ENCODE results near the gene TSPEAR. TPM values are rescaled to one million over a fixed set of nuclear protein-coding genes. Genes with fewer than 3 reads are reported as not detected.

TSPEAR gene
- polyA plus RNA-seq, 3 donors from 2014 or later: not detected

- Mint-ChIP-seq H3K4me3 (no peak overlapping the region), H3K9me3 (no peaks in the 10 kb centered on the region), H3K27me3 (ENCODE audit: low read depth in 3 of 3) (peaks cover 0 to 3% (median 1%) of the 10 kb centered on the region in 3 donors), H3K27ac (no peak overlapping the region), H3K4me1 (no peaks in the 10 kb centered on the region), H3K36me3 (peaks cover 0 to 4% (median 0%) of the 10 kb centered on the region in 3 donors)
- DNase-seq: no peak
Measured at GRCh38 chr21:44466996-44467858, 244.1 kb downstream of the TSPEAR start.

- peak overlapping the region in 1 of 6 donors; percentile 71 for H3K27ac Mint-ChIP-seq
- peaks cover 0 to 4% (median 0%) of the 10 kb centered on the region in 3 donors for H3K36me3 Mint-ChIP-seq
- no peak overlapping the region for H3K4me3 Mint-ChIP-seq
- no peaks in the 10 kb centered on the region for H3K4me1 Mint-ChIP-seq
- DNase-seq: no peak
- H3K27me3 Mint-ChIP-seq (ENCODE audit: low read depth in 3 of 3): peaks cover 0 to 3% (median 1%) of the 10 kb centered on the region in 3 donors
- no peaks in the 10 kb centered on the region for H3K9me3 Mint-ChIP-seq
Measured at GRCh38 chr21:44466351-44466954, 244.9 kb downstream of the TSPEAR start.

- DNase-seq: no peak
- Mint-ChIP-seq H3K27ac (no peak overlapping the region), H3K36me3 (peaks cover 0 to 4% (median 0%) of the 10 kb centered on the region in 3 donors), H3K4me3 (no peak overlapping the region), H3K4me1 (no peaks in the 10 kb centered on the region), H3K9me3 (no peaks in the 10 kb centered on the region), H3K27me3 (ENCODE audit: low read depth in 3 of 3) (peaks cover 0 to 3% (median 2%) of the 10 kb centered on the region in 3 donors)
Measured at GRCh38 chr21:44464351-44464750, 247.0 kb downstream of the TSPEAR start.

GRCh38 chr21:44463724-44464123 is 247.6 kb downstream of the TSPEAR start:
- no peaks in the 10 kb centered on the region for H3K9me3 Mint-ChIP-seq
- DNase-seq: no peak
- no peak overlapping the region for H3K4me3 Mint-ChIP-seq
- H3K27me3 Mint-ChIP-seq (ENCODE audit: low read depth in 3 of 3): peaks cover 0 to 3% (median 2%) of the 10 kb centered on the region in 3 donors
- H3K36me3 Mint-ChIP-seq: peaks cover 0 to 4% (median 0%) of the 10 kb centered on the region in 3 donors
- H3K4me1 Mint-ChIP-seq: no peaks in the 10 kb centered on the region
- no peak overlapping the region for H3K27ac Mint-ChIP-seq

GRCh38 chr21:44462834-44463200 is 248.6 kb downstream of the TSPEAR start:
- no peaks in the 10 kb centered on the region for H3K9me3 Mint-ChIP-seq
- H3K4me3 Mint-ChIP-seq: no peak overlapping the region
- H3K27me3 Mint-ChIP-seq (ENCODE audit: low read depth in 3 of 3): peaks cover 0 to 3% (median 2%) of the 10 kb centered on the region in 3 donors

GRCh38 chr21:44462086-44462833 is 249.1 kb downstream of the TSPEAR start:
- H3K27ac Mint-ChIP-seq: no peak overlapping the region
- no peak for DNase-seq
- no peak overlapping the region for H3K4me3 Mint-ChIP-seq
- H3K36me3 Mint-ChIP-seq: peaks cover 0 to 4% (median 0%) of the 10 kb centered on the region in 3 donors
- H3K4me1 Mint-ChIP-seq: no peaks in the 10 kb centered on the region
- no peaks in the 10 kb centered on the region for H3K9me3 Mint-ChIP-seq
- peaks cover 0 to 4% (median 3%) of the 10 kb centered on the region in 3 donors for H3K27me3 Mint-ChIP-seq (ENCODE audit: low read depth in 3 of 3)

More at GRCh38 chr21:44462834-44463200, 248.6 kb downstream of the TSPEAR start:
- H3K4me1 Mint-ChIP-seq: no peaks in the 10 kb centered on the region
- H3K36me3 Mint-ChIP-seq: peaks cover 0 to 4% (median 0%) of the 10 kb centered on the region in 3 donors
- DNase-seq: no peak
- no peak overlapping the region for H3K27ac Mint-ChIP-seq

DNA sequence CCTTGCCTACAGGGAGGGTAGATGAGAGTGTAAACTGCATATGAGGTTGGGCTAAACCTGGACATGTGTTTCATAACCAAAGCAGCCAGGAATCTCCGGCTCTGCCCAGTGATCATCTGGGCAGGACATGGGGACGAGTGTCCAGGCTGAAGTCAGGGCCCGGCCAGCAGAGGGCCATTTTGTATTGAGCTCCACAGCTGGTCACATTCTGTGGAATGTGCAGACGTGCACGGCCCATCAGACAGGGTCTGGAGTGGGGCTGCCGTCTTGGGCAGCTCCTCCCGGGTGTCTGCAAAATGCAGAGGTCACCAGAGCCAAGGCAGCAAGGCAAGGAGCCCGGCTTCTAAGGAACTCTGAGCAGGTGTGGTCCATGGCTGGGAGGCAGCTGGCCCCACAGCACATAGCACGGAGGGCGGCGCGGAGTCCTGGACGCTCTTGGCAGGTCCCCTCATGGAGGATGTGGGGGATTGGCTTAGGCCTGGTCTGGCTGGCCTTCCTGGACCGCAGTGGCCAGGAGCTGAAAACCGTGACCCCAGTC is 249.8 kb downstream of the TSPEAR start:
- Mint-ChIP-seq H3K9me3 (no peaks in the 10 kb centered on the region), H3K27me3 (ENCODE audit: low read depth in 3 of 3) (peaks cover 0 to 6% (median 4%) of the 10 kb centered on the region in 3 donors), H3K4me1 (no peaks in the 10 kb centered on the region), H3K27ac (no peak overlapping the region), H3K36me3 (peaks cover 0 to 4% (median 0%) of the 10 kb centered on the region in 3 donors), H3K4me3 (no peak overlapping the region)
- no peak for DNase-seq

- DNase-seq: no peak
- H3K36me3 Mint-ChIP-seq: peaks cover 0 to 4% (median 0%) of the 10 kb centered on the region in 3 donors
- H3K4me1 Mint-ChIP-seq: no peaks in the 10 kb centered on the region
- no peaks in the 10 kb centered on the region for H3K9me3 Mint-ChIP-seq
- peaks cover 0 to 6% (median 4%) of the 10 kb centered on the region in 3 donors for H3K27me3 Mint-ChIP-seq (ENCODE audit: low read depth in 3 of 3)
- no peak overlapping the region for H3K4me3 Mint-ChIP-seq
- no peak overlapping the region for H3K27ac Mint-ChIP-seq
Measured at GRCh38 chr21:44461005-44461404, 250.4 kb downstream of the TSPEAR start.

DNA sequence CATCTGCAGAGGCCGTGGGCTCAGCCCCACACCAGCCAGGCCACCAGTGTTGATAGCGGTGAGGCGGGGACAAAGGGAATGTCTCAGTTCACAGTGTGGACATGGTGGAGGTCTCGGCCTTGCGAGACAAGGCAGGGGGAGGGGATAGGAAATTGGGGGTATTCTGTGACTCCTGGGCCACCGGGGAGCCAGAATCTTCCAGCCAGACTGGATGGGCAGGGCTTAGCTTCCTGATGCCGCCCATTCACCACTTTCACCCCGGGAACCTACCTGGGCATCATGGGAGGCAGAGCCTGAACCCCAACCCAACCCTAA is 251.0 kb downstream of the TSPEAR start:
- DNase-seq: no peak
- Mint-ChIP-seq H3K9me3 (no peaks in the 10 kb centered on the region), H3K4me3 (no peak overlapping the region), H3K27me3 (ENCODE audit: low read depth in 3 of 3) (peaks cover 0 to 4% (median 4%) of the 10 kb centered on the region in 3 donors), H3K27ac (no peak overlapping the region), H3K4me1 (no peaks in the 10 kb centered on the region), H3K36me3 (peaks cover 0 to 4% (median 0%) of the 10 kb centered on the region in 3 donors)

DNA sequence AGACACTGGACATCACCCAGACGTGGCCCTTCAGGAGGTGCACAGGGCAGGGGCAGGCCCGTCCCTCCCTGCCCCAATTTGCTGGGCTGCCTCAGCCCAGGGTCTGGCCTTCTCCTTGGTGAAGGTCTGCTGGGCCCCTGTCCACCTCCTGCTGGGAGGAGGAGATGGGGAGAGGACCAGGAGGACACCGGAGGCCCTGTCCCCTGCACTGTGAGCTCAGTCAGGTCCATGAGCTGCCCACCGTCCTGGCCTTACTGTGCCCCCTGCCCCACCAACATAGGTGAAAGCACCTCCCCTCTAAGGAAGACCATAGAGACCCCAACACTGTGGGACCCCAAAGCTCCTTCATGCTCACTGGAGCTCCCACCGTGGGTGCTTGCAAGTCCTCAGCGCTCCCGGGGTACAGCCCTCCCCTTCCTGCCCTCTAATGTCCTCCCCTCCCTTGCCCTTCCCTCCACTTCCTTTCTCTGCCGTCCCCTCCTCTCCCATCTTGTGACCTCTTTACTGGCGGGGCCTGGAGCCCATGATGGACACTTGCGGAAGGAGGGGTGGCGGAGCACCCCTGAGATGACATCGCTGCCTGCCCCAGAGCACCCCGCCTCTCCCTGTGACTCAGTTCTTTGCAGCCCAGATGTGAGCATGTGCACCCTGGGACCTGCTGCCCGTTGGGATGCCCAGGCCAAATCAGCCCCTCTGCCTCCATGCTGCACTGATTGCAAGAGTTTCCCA is 251.5 kb downstream of the TSPEAR start:
- H3K4me1 Mint-ChIP-seq: peaks cover 1% of the 10 kb centered on the region in 2 donors
- no peak for DNase-seq
- H3K4me3 Mint-ChIP-seq: no peak overlapping the region
- peaks cover 0 to 4% (median 0%) of the 10 kb centered on the region in 3 donors for H3K36me3 Mint-ChIP-seq
- no peak overlapping the region for H3K27ac Mint-ChIP-seq
- H3K9me3 Mint-ChIP-seq: no peaks in the 10 kb centered on the region
- peaks cover 0 to 7% (median 4%) of the 10 kb centered on the region in 3 donors for H3K27me3 Mint-ChIP-seq (ENCODE audit: low read depth in 3 of 3)

- Mint-ChIP-seq H3K4me1 (peaks cover 8 to 9% of the 10 kb centered on the region in 2 donors), H3K27ac (peak overlapping the region in 1 of 6 donors; percentile 53), H3K27me3 (ENCODE audit: low read depth in 3 of 3) (peaks cover 2 to 12% (median 7%) of the 10 kb centered on the region in 3 donors), H3K4me3 (no peak overlapping the region), H3K36me3 (peaks cover 0 to 4% (median 0%) of the 10 kb centered on the region in 3 donors), H3K9me3 (no peaks in the 10 kb centered on the region)
- no peak for DNase-seq
Measured at GRCh38 chr21:44458971-44459711, 252.2 kb downstream of the TSPEAR start.

GRCh38 chr21:44456915-44457736 is 254.2 kb downstream of the TSPEAR start:
- H3K4me3 Mint-ChIP-seq: peak overlapping the region; percentile 23 to 65 (median 54)
- H3K27me3 Mint-ChIP-seq (ENCODE audit: low read depth in 3 of 3): peaks cover 2 to 13% (median 9%) of the 10 kb centered on the region in 3 donors
- H3K36me3 Mint-ChIP-seq: no peaks in the 10 kb centered on the region
- DNase-seq: no peak
- H3K4me1 Mint-ChIP-seq: peaks cover 8 to 10% of the 10 kb centered on the region in 2 donors
- no peak overlapping the region for H3K27ac Mint-ChIP-seq
- H3K9me3 Mint-ChIP-seq: peaks cover 0 to 6% (median 0%) of the 10 kb centered on the region in 6 donors
